NCI-H2107 (cell line): ENCODE measurements around the gene MPDZ.

ENCODE experiments used
- DNase-seq: peaks from one replicate; lab custom pipeline; 2025; lab: John Stamatoyannopoulos, UW

Gene MPDZ

GRCh38 chr9:13279284-13280141 is at the start of gene MPDZ:
Gene MPDZ (minus strand): TSS chr9:13279692. CDS start chr9:13250315, 29,377 bp downstream.
- peak; percentile 35 for DNase-seq

GRCh38 chr9:13324988-13325387 is 45.5 kb upstream of the MPDZ start:
- no peak for DNase-seq

- no peak for DNase-seq
Observed at GRCh38 chr9:13322828-13323550, 43.5 kb upstream of the MPDZ start.

GRCh38 chr9:13318027-13318426 is 38.5 kb upstream of the MPDZ start:
- no peak for DNase-seq

GRCh38 chr9:13296972-13297371 is 17.5 kb upstream of the MPDZ start:
- no peak for DNase-seq

GRCh38 chr9:13295556-13295955 is 16.1 kb upstream of the MPDZ start:
- DNase-seq, result no peak

GRCh38 chr9:13292782-13293181 is 13.3 kb upstream of the MPDZ start:
- DNase-seq, result no peak

GRCh38 chr9:13292158-13292557 is 12.7 kb upstream of the MPDZ start:
- no peak for DNase-seq

GRCh38 chr9:13291718-13292117 is 12.2 kb upstream of the MPDZ start:
- no peak for DNase-seq

GRCh38 chr9:13284011-13284410 is 4.5 kb upstream of the MPDZ start:
- no peak for DNase-seq

GRCh38 chr9:13282998-13283397 is 3.5 kb upstream of the MPDZ start:
- no peak for DNase-seq

- no peak for DNase-seq
Observed at GRCh38 chr9:13281356-13282016, 2.0 kb upstream of the MPDZ start.

GRCh38 chr9:13278368-13279246 is 885 bp downstream of the MPDZ start:
- DNase-seq, result peak; percentile 11

GRCh38 chr9:13278023-13278367 is 1.5 kb downstream of the MPDZ start:
- DNase-seq, result no peak

GRCh38 chr9:13274886-13275641 is 4.4 kb downstream of the MPDZ start:
- DNase-seq, result no peak

GRCh38 chr9:13270734-13271133 is 8.8 kb downstream of the MPDZ start:
- DNase-seq, result no peak

GRCh38 chr9:13269589-13270452 is 9.7 kb downstream of the MPDZ start:
- DNase-seq, result no peak

GRCh38 chr9:13268469-13268868 is 11.0 kb downstream of the MPDZ start:
- DNase-seq, result no peak

GRCh38 chr9:13267743-13268142 is 11.7 kb downstream of the MPDZ start:
- DNase-seq, result no peak

- DNase-seq, result no peak
Observed at GRCh38 chr9:13266167-13266566, 13.3 kb downstream of the MPDZ start.
